GM18505 (cell line): Measurements from ENCODE around the gene PBRM1.
"Not testable (repeated sequence)": the region's sequence is repeated elsewhere in the genome, so short reads cannot be mapped to it uniquely, and the experiment has no call there.

Source experiments
- ATAC-seq: cut with Tn5 transposase; IDR thresholded peaks from one replicate; pipeline ENCODE4 v1.9.1; 2021; ENCODE audit not compliant: unreplicated experiment
- POLR2A ChIP-seq: IDR thresholded peaks from 4 replicates; pipeline ENCODE4 v1.6.1; 2011; ENCODE audit warnings: borderline replicate concordance; ENCODE audit not compliant: insufficient read depth, insufficient read length; ENCODE audit errors: extremely low read depth

The PBRM1 gene

DNA sequence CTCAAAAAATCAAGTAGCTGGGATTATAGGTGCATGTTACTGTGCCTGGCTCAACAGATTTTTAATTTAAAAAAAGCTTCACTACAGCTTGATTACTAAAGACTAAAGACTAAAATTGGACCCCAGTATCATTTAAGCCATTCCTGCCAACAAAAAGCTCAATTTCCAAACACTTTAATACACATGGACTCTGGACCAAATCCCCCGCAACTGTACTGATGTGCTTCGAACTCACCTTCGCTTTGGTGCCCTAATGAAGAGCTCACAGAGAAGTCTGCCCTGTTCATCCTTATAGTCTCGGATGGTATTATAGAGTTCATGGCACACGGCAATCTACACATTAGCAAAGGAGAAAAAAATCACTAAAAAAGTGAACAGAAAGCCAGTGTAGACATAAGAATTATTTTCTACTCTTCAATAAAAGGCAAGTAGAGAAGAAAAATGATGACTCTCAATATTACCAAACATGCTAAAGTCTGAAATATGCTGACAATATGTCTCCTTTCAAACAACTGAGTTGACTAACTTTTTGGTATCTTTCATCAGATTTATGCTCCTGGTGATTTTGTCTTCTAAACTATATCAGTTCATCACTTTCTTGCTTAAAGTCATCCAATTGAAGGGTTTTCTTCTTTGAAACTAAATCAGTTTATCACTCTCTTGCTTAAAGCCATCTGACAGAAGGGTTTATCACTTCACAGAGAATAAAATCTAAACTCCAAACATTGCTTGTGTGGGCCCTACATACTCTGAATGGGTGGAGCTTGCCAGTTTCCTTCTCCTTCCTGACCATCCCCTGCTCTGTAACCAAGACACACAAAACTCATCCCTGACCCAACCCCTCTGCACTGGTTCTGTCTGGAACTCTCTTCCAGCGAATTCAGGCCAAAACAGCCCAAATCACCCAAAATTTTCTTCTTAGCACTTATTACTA lies 7.2 kb downstream of the PBRM1 start:
- TF ChIP-seq POLR2A: no peak
- ATAC-seq: no peak

DNA sequence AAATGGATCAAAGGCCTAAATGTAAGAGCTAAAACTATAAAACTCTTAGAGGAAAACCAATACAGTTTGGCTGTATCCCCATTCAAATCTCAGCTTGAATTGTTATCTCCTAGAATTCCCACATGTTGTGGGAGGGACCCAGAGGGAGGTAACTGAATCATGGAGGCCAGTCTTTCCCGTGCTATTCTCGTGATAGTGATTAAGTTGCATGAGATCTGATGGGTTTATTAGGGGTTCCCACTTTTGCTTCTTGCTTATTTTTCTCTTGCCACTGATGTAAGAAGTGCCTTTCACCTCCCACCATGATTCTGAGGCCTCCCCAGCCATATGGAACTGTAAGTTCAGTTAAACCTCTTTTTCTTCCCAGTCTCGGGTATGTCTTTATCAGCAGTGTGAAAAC lies 9.5 kb downstream of the PBRM1 start:
- ATAC-seq: not testable (repeated sequence)

DNA sequence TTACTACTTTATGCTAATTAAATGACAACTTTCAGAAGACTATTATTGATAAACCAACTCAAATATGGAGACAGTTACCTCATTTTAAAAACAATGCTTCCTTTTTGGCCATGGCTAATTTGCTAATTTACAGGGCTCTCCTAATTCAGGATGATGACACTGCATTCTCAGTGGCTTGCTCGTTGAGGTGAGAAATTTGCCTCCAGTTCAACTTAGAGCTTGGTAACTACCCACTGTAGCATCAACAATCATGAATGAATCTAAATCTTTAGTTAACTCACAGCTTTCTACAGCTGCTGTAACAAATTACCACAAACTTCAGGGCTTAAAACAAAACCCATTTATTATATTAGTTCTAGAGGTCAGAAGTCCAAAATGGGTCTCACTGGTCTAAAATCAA lies 14.0 kb downstream of the PBRM1 start:
- no peak for ATAC-seq
- no peak for TF ChIP-seq POLR2A

DNA sequence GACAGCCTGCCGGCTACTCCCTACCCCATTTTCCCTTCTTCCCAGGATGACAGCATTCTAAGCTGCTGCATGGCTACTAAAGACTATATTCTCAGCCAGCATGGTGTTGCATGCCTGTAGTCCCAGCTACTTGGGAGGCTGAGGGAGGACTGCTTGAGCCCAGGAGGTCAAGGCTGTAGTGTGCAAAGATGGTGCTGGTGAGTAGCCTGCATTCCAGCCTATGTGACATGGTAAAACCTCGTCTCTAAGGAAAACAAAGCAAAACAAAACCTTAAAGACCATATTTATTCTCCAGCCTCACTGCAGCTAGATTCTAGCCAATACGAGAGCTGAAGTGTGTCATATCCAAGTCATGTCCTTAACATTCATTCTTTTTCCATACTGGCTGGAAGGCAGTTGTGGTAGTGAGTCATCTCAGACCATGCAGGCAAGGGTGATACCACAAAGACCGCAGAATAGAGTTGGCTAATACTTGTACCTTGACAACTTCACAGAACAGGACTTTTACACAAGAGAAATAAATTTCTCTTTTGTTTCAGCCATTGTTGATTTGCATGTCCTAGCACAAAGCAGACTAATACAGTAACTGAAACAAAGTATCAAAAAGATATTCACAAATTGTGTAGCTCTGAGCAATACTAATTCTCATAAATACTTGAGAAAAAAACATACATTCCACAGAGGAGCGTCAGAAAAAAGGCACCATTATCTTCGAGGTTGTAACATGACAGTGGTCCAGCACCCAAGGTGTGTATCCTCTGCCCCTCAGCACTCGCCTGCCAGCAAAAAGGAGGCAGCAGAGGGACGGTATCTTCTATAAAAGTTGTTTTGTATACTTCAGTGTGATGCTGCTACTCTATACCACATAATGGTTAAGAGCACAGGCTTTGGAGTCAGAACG lies 14.8 kb downstream of the PBRM1 start:
- no peak for TF ChIP-seq POLR2A
- ATAC-seq: no peak

DNA sequence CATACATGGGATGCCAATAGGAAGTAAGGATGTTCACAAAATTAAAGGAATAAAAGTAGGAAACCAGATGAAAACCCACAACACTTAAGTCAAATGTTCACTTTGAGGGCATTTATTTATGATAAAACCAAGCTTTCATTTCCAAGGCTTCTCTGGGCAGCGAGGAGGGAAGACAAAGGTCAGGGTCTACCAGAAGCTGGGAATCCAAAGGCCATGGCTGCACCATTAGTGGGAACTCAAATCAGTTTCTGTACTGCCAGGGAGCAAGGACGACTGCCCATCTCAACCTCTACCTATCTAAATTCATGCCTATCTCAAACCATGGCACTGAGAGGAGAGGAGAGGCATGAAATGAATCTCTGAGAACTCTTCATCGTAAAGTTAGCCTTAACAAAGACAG lies 22.6 kb downstream of the PBRM1 start:
- no peak for TF ChIP-seq POLR2A
- no peak for ATAC-seq

DNA sequence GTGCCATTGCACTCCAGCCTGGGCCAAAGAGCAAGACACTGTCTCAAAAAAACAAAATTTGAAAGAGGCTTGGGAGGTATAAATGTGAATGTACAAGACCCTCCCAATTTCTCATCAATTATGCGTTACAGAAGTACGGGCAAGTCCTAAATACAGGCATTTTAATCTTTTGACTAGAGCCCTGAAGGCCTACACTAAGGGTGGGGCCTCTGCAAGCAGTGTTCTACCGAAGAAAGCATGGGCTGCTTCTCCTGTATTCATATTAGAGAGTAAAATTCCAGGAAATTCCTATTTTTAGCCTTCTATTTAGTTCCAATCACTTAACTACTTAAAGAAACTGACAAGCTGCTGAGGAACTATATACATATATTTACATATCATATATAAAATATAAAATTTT lies 25.7 kb downstream of the PBRM1 start:
- ATAC-seq: no peak
- no peak for TF ChIP-seq POLR2A

DNA sequence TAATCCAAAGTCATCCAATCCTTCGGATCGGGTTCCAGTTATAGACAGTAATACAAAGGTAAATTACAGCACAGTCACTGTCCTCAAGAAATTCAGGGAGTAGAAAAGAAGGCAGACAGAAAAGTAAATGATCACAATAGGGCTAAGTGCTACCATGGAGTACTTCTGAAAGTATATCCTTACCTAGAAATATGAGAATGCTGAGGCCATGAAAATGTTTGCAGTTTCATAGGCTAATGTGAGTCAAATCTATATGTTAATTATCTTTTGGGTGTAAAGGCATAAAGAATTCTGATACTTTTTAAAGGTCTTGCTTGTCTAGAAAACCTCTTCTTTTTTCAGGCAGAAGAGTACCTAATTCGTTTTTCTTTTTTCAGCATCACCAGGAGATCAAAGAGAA lies 29.8 kb downstream of the PBRM1 start:
- ATAC-seq: no peak
- no peak for TF ChIP-seq POLR2A

DNA sequence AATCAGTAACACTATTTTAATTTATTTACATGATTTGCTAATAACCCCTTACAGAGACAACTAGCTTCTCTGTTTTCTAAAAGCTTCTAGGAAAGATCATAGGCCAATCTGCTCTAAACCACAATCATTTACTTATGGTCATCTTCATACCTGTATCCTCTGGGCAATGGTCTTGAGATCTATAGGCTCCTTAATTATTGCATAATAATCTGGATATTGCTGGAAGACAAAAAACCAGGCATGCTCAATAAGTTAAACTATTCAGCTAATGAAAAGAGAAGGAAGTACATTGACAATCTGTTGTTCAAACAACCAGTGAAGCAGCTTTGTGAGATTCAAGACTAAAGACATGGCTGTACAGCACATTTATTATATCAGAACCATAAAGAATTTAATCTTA lies 34.1 kb downstream of the PBRM1 start:
- ATAC-seq: no peak
- no peak for TF ChIP-seq POLR2A

DNA sequence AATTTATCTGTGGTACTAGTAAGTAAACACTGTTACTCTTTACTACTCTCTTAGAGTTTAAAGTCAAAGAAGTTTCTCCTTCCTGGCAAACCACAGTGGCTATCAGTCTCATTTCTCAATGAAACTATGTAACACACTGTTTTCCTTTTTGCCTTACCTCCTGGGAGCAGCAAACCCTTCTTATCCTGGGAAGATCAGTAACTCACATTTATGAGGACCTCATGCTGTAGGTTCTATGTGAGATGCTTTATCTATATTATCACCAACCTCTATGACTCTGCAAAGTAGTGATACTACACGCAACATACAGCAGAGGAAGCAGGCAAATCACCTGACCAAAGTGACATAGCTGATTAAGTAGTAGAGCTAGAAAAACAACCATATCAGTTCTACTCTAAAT lies 35.3 kb downstream of the PBRM1 start:
- no peak for ATAC-seq
- no peak for TF ChIP-seq POLR2A

DNA sequence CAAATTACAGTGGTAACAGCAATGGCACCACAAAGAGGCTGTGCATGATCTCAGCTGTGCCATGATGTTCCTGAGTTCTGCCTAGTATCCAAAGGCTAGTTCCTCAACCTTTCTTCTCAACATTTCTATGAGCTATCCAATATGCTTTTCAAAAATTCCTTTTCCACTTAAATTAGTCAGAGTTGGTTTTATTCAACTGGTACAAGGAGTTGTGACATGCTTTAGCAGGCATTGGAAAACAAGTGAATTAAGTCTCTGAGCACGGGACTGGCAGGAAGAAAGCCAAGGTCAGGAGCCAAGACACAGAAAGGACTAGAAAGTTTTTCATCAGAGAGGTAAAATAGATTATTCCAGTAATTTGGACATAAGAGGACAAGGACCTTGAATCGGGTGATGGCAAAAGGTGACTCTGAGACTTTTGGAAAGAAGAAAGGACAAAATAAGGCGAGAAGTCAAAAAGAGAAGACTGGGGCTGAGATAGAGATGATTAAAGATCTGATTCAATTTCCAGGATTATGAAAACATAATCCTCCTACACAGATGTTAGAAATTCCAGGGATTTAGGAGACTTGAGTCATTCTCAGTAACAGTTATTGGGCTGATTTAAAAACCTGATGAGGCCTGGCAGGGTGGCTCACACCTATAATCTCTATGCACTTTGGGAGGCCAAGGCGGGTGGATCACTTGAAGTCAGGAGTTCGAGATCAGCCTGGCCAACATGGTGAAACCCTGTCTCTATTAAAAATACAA lies 36.1 kb downstream of the PBRM1 start:
- no peak for ATAC-seq
- no peak for TF ChIP-seq POLR2A

DNA sequence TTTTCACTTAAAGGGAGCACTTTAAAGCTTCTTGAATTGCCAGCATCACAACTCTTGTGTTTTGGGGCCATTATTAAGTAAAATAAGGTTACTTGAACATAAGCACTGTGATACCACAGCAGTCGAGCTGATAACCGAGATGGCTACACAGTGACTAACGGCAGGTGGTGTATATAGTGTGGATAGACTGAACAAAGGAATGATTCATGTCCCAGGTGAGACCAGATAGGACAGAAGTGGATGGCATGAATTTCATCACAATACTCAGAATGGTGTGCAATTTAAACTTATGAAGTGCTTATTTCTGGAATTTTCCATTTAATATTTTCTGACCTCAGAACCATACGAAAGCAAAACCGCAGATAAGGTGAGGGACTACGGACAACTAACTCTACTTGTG lies 40.2 kb downstream of the PBRM1 start:
- no peak for ATAC-seq

DNA sequence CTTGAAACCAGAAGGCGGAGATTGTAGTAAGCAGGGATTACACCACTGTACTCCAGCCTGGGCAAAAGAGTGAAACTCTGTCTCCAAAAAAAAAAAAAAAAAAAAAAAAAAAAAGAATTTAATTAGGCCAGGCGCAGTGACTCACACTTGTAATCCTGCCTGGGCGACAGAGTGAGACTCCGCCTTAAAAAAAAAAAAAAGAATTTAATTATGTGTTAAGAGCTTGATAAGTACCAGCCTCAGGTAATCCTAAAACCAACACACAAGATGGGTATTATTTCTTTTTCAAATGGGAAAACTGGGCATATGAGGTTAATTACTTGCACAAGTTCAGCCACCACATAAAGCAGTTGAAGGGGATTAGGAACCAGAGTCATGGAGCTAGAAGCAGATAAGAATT lies 49.0 kb downstream of the PBRM1 start:
- ATAC-seq: no peak
- no peak for TF ChIP-seq POLR2A

More for the DNA sequence above, 40.2 kb downstream of the PBRM1 start:
- TF ChIP-seq POLR2A: no peak

DNA sequence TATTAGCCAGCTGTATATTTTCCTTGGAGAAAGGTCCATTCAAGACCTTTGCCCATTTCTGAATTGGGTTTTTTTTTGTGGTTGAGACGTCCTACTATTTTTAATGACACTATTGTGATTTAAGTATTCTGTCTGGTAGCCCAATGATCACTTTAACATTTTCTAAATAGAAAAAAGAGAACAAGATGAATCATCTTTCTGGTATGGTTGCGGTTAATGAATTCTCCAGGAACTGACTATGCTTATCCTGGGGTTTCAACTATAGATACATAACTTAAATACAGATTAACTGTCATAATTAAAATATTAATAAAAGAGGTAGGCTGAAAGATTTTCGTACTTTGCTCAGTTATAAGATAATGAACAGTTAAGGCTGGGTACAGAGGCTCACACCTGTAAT lies 51.9 kb downstream of the PBRM1 start:
- TF ChIP-seq POLR2A: no peak
- no peak for ATAC-seq
